GM18519 (cell line): ENCODE results near the gene PXT1.
"Not testable (repeated sequence)": the region's sequence is repeated elsewhere in the genome, so short reads cannot be mapped to it uniquely, and the experiment has no call there.

Source experiments
- ATAC-seq: cut with Tn5 transposase; IDR thresholded peaks from one replicate; pipeline ENCODE4 v1.9.1; 2021; ENCODE audit warnings: mild to moderate bottlenecking, moderate library complexity; ENCODE audit not compliant: unreplicated experiment, low FRiP score

Gene PXT1

GRCh38 chr6:36373368-36374019 is 69.2 kb downstream of the PXT1 start:
- ATAC-seq = no peak

GRCh38 chr6:36372088-36372487 is 70.6 kb downstream of the PXT1 start:
- ATAC-seq = no peak

- no peak for ATAC-seq
Measured at GRCh38 chr6:36371211-36371610, 71.4 kb downstream of the PXT1 start.

GRCh38 chr6:36370638-36371037 is 72.0 kb downstream of the PXT1 start:
- ATAC-seq = no peak

- ATAC-seq = no peak
Measured at GRCh38 chr6:36368921-36369865, 73.5 kb downstream of the PXT1 start.

- no peak for ATAC-seq
Measured at GRCh38 chr6:36368421-36368820, 74.2 kb downstream of the PXT1 start.

GRCh38 chr6:36367743-36368142 is 74.9 kb downstream of the PXT1 start:
- no peak for ATAC-seq

GRCh38 chr6:36364669-36365479 is 77.8 kb downstream of the PXT1 start:
- no peak for ATAC-seq

- ATAC-seq = not testable (repeated sequence)
Measured at GRCh38 chr6:36364061-36364635, 78.5 kb downstream of the PXT1 start.

- ATAC-seq = not testable (repeated sequence)
Measured at GRCh38 chr6:36363371-36363752, 79.3 kb downstream of the PXT1 start.

GRCh38 chr6:36362551-36363370 is 79.9 kb downstream of the PXT1 start:
- ATAC-seq = no peak

GRCh38 chr6:36361071-36361470 is 81.6 kb downstream of the PXT1 start:
- no peak for ATAC-seq

- ATAC-seq = no peak
Measured at GRCh38 chr6:36360241-36361054, 82.2 kb downstream of the PXT1 start.

- no peak for ATAC-seq
Measured at GRCh38 chr6:36358226-36358915, 84.3 kb downstream of the PXT1 start.

GRCh38 chr6:36357872-36358225 is 84.8 kb downstream of the PXT1 start:
- ATAC-seq = no peak

GRCh38 chr6:36355819-36356218 is 86.8 kb downstream of the PXT1 start:
- no peak for ATAC-seq

GRCh38 chr6:36353411-36353915 is 89.2 kb downstream of the PXT1 start:
- no peak for ATAC-seq

GRCh38 chr6:36352477-36353157 is 90.0 kb downstream of the PXT1 start:
- ATAC-seq = no peak
